HepG2 (cell line): ENCODE data around the gene USP32. TPM values are rescaled to one million over a fixed set of nuclear protein-coding genes. Genes with fewer than 3 reads are reported as not detected.
A peak's percentile ranks its signal among the peaks of the same experiment; 100 is the strongest.

Source experiments
- ETV6 ChIP-seq: sonication (generic); formaldehyde crosslinking; conservative IDR thresholded peaks from 2 replicates; pipeline ENCODE4 v1.4.0; 2020; ENCODE audit warnings: missing genetic modification reagents
- GABPA ChIP-seq, 2 experiments: IDR thresholded peaks; 2 replicates each; pipeline ENCODE4 v1.6.1; 2011 to 2016; ENCODE audit warnings: low read depth in 2 of 2, low read length in 1 of 2, missing biosample characterization in 1 of 2, missing genetic modification characterization in 1 of 2
- GATAD2A ChIP-seq: IDR thresholded peaks from 2 replicates; pipeline ENCODE4 v1.6.1; 2016
- MLXIP ChIP-seq: sonication (generic); formaldehyde crosslinking; IDR thresholded peaks from 2 replicates; pipeline ENCODE4 v1.9.0; 2021; ENCODE audit warnings: missing genetic modification reagents, borderline replicate concordance
- NR2F1 ChIP-seq, 2 experiments: fragments of 450-650 bp in 1 of 2; formaldehyde crosslinking in 1 of 2; IDR thresholded peaks; 2 replicates each; pipeline versions ENCODE4 v1.5.0 to v1.6.1; 2016 to 2020; ENCODE audit warnings: mild to moderate bottlenecking in 1 of 2, missing compliant biosample characterization in 1 of 2, missing genetic modification reagents in 1 of 2, moderate library complexity in 1 of 2
- PLSCR1 ChIP-seq: sonication (generic); formaldehyde crosslinking; IDR thresholded peaks from 2 replicates; pipeline ENCODE4 v1.5.0; 2020; ENCODE audit warnings: missing genetic modification reagents, mild to moderate bottlenecking, borderline replicate concordance
- PRPF4 ChIP-seq: fragments of 200-400 bp; formaldehyde crosslinking; IDR thresholded peaks from 2 replicates; pipeline ENCODE4 v1.6.1; 2016; ENCODE audit warnings: low read length, low read depth; ENCODE audit not compliant: poor library complexity, severe bottlenecking
- PTBP1 ChIP-seq: fragments of 200-400 bp; formaldehyde crosslinking; IDR thresholded peaks from 2 replicates; pipeline ENCODE4 v1.6.1; 2018; ENCODE audit warnings: low read length, low read depth; ENCODE audit not compliant: poor library complexity, severe bottlenecking
- RXRB ChIP-seq: IDR thresholded peaks from 2 replicates; pipeline ENCODE4 v1.6.1; 2016; ENCODE audit warnings: borderline replicate concordance, missing genetic modification reagents, missing compliant biosample characterization
- TCF12 ChIP-seq, 2 experiments: fragments of 450-650 bp in 1 of 2; sonication (generic) in 1 of 2; formaldehyde crosslinking in 1 of 2; IDR thresholded peaks; 2 replicates each; pipeline versions ENCODE4 v1.6.1 to v1.8.0; 2017 to 2022; ENCODE audit warnings: antibody characterized with exemption in 1 of 2, mild to moderate bottlenecking in 1 of 2, missing genetic modification reagents in 1 of 2, moderate library complexity in 1 of 2
- TOPORS ChIP-seq: sonication (generic); formaldehyde crosslinking; IDR thresholded peaks from 2 replicates; pipeline ENCODE4 v1.8.0; 2023; ENCODE audit warnings: mild to moderate bottlenecking, missing genetic modification reagents
- XRCC5 ChIP-seq: fragments of 200-400 bp; formaldehyde crosslinking; optimal IDR thresholded peaks from 2 replicates; pipeline ENCODE3; 2017; ENCODE audit warnings: mild to moderate bottlenecking, low read length
- ZEB1 ChIP-seq: IDR thresholded peaks from 2 replicates; pipeline ENCODE4 v1.6.1; 2012; ENCODE audit warnings: mild to moderate bottlenecking, low read depth, inconsistent platforms; ENCODE audit not compliant: insufficient replicate concordance
- ZNF136 ChIP-seq: sonication (generic); formaldehyde crosslinking; IDR thresholded peaks from 2 replicates; pipeline ENCODE4 v1.8.1; 2022; ENCODE audit warnings: low read depth, mild to moderate bottlenecking, moderate library complexity, missing genetic modification reagents
- ZNF232 ChIP-seq: sonication (generic); formaldehyde crosslinking; IDR thresholded peaks from 2 replicates; pipeline ENCODE4 v1.4.0; 2020; ENCODE audit warnings: missing genetic modification reagents, borderline replicate concordance
- ZNF678 ChIP-seq: sonication (generic); formaldehyde crosslinking; IDR thresholded peaks from 2 replicates; pipeline ENCODE4 v1.4.0; 2020; ENCODE audit warnings: mild to moderate bottlenecking, missing genetic modification reagents
- ZNF792 ChIP-seq: IDR thresholded peaks from 2 replicates; pipeline ENCODE4 v1.6.1; 2016
- polyA plus RNA-seq, 8 experiments: library from polyadenylated mRNA; depleted of rRNA in 3 of 8; stranded (reverse) in 7 of 8; unstranded in 1 of 8; fragments of >200 nt; fragmentation: Illumina TruSeq in 4 of 8; extraction: Trizol in 4 of 8; gene quantifications; 2 replicates each; pipeline versions ENCODE4 v1.2.1 to v1.2.3, GENCODE V29; 2011 to 2016; ENCODE audit warnings: low read depth in 4 of 8, missing spikeins in 1 of 8, mixed read lengths in 1 of 8; ENCODE audit not compliant: insufficient read depth in 1 of 8
- total RNA-seq, 5 experiments: library from RNA; depleted of rRNA; stranded (reverse); fragments of >200 nt; fragmentation: Illumina TruSeq; extraction: Trizol; gene quantifications; 2 replicates each; pipeline ENCODE4 v1.2.3, GENCODE V29; 2016; ENCODE audit warnings: low read depth in 1 of 5
- TF ChIP-seq, protein P1 (sequence below): sonication (generic); formaldehyde crosslinking; IDR thresholded peaks from 2 replicates; pipeline ENCODE4 v1.9.0; 2021; ENCODE audit warnings: mild to moderate bottlenecking, missing genetic modification reagents

Gene USP32
- total and polyA plus RNA-seq, 2 of the 13 experiments (the other 11 are each of a cell fraction or from before 2014, with no cell fraction given) = 24.9 to 39.9 TPM

DNA sequence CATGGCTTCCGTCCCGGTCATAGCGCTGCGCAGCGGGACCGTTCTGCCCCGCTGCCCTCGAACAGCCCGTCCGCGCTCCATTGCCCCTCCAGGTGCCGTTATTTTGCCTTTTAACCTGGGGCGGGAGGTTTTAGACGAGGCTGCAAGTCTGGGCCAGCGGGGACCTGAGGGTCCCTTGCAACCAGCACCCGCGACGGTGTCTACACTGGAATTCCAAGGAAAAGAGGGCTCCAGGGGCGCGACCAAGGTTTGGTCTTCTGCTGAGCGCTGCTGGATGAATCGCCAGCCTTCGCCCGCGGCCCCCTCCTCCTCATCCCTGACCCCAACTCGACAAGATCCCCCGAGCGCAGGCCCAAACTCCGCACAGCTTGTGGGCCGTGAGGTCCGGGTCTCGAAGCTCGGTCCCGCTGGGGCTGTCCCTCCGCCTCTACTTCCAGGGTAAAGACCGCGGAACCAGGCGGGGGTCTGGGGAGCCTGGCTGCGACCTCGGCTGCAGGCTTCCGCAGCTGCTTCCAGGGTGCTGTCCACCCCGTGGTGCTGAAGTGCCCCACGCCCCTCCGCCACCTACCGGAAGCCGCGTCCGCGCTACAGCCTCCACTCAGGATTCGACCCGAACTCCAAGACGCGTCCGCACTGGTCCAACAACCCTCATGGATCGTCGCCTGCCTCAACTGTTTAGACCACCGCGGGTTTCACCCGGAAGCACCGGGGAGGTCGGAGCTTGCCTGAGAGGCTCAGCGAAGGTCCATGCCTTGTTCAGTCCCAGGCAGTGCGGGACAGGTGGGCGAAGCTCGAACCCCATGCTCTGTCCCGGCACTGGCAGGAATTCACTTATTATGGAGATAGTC is 252.3 kb downstream of the USP32 start (continued):
- TF ChIP-seq PTBP1 (peak; percentile 67), XRCC5 (peak; percentile 92), GABPA (IDR thresholded peaks at IDR 0.05; ENCODE audit: low read depth, low read length) (peak; percentile 36; the same call in 1 of the 2 replicates), GABPA (CRISPR knock-in tag; IDR thresholded peaks at IDR 0.05; ENCODE audit: low read depth) (peak; percentile 64), ZNF232 (peak; percentile 98), TCF12 (IDR thresholded peaks at IDR 0.05) (no peak), TCF12 (CRISPR knock-in tag; IDR thresholded peaks at IDR 0.05) (peak; percentile 82; the same call in 1 of the 2 replicates), PRPF4 (no peak), TOPORS (peak; percentile 98), GATAD2A (CRISPR knock-in tag) (peak; percentile 74), RXRB (peak; percentile 83), ZNF792 (CRISPR knock-in tag) (peak; percentile 99), ZNF678 (peak; percentile 93; the same call in 1 of the 2 replicates), ZEB1 (no peak), NR2F1 (CRISPR knock-in tag; IDR thresholded peaks at IDR 0.05) (peak in 1 of 2 experiments; percentile 37; a peak in 1 of 4 replicates), ETV6 (peak; percentile 99), PLSCR1 (CRISPR knock-in tag) (no peak), ZNF136 (CRISPR knock-in tag) (no peak), MLXIP (CRISPR knock-in tag) (peak; percentile 92; the same call in 1 of the 2 replicates)
- TF ChIP-seq, protein P1, sequence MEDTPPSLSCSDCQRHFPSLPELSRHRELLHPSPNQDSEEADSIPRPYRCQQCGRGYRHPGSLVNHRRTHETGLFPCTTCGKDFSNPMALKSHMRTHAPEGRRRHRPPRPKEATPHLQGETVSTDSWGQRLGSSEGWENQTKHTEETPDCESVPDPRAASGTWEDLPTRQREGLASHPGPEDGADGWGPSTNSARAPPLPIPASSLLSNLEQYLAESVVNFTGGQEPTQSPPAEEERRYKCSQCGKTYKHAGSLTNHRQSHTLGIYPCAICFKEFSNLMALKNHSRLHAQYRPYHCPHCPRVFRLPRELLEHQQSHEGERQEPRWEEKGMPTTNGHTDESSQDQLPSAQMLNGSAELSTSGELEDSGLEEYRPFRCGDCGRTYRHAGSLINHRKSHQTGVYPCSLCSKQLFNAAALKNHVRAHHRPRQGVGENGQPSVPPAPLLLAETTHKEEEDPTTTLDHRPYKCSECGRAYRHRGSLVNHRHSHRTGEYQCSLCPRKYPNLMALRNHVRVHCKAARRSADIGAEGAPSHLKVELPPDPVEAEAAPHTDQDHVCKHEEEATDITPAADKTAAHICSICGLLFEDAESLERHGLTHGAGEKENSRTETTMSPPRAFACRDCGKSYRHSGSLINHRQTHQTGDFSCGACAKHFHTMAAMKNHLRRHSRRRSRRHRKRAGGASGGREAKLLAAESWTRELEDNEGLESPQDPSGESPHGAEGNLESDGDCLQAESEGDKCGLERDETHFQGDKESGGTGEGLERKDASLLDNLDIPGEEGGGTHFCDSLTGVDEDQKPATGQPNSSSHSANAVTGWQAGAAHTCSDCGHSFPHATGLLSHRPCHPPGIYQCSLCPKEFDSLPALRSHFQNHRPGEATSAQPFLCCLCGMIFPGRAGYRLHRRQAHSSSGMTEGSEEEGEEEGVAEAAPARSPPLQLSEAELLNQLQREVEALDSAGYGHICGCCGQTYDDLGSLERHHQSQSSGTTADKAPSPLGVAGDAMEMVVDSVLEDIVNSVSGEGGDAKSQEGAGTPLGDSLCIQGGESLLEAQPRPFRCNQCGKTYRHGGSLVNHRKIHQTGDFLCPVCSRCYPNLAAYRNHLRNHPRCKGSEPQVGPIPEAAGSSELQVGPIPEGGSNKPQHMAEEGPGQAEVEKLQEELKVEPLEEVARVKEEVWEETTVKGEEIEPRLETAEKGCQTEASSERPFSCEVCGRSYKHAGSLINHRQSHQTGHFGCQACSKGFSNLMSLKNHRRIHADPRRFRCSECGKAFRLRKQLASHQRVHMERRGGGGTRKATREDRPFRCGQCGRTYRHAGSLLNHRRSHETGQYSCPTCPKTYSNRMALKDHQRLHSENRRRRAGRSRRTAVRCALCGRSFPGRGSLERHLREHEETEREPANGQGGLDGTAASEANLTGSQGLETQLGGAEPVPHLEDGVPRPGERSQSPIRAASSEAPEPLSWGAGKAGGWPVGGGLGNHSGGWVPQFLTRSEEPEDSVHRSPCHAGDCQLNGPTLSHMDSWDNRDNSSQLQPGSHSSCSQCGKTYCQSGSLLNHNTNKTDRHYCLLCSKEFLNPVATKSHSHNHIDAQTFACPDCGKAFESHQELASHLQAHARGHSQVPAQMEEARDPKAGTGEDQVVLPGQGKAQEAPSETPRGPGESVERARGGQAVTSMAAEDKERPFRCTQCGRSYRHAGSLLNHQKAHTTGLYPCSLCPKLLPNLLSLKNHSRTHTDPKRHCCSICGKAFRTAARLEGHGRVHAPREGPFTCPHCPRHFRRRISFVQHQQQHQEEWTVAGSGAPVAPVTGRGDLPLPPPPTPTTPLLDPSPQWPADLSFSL (CRISPR knock-in tag) = peak; percentile 67
